GM23338 (cell line): Measurements from ENCODE around the gene ARMCX4. TPM values are rescaled to one million over a fixed set of nuclear protein-coding genes. Genes with fewer than 3 reads are reported as not detected.
"Not testable (repeated sequence)": the region's sequence is repeated elsewhere in the genome, so short reads cannot be mapped to it uniquely, and the experiment has no call there.

Experiments
- ATAC-seq: fragments of 200-7000 bp; cut with Tn5 transposase; 3 replicates; pipeline ENCODE4 v1.9.1; 2020
- DNase-seq: peaks from one replicate; pipeline ENCODE4 v3.0.0-alpha.2; 2015; ENCODE audit warnings: low spot score
- H2AFZ ChIP-seq: fragments of 200-600 bp; sonication (generic); 2 replicates; pipeline ENCODE4 v1.8.0; 2016; ENCODE audit warnings: antibody characterized with exemption, mild to moderate bottlenecking, moderate library complexity
- H3F3A ChIP-seq: fragments of 200-600 bp; sonication (generic); replicated peaks from 2 replicates; pipeline ENCODE4 v1.8.0; 2017; ENCODE audit warnings: antibody characterized with exemption, mixed run types, low read depth
- H3K27ac ChIP-seq: fragments of 200-600 bp; sonication (generic); 2 replicates; pipeline ENCODE4 v1.6.1; 2016; ENCODE audit warnings: low read depth
- H3K27me3 ChIP-seq: fragments of 200-600 bp; sonication (generic); 2 replicates; pipeline ENCODE4 v1.8.0; 2016; ENCODE audit warnings: mild to moderate bottlenecking, mixed run types, moderate library complexity; ENCODE audit not compliant: insufficient read depth
- H3K36me3 ChIP-seq: fragments of 200-600 bp; sonication (generic); 2 replicates; pipeline ENCODE4 v1.8.0; 2016; ENCODE audit warnings: mild to moderate bottlenecking; ENCODE audit not compliant: insufficient read depth
- H3K4me1 ChIP-seq: fragments of 200-600 bp; sonication (generic); 2 replicates; pipeline ENCODE4 v1.8.0; 2016; ENCODE audit warnings: mild to moderate bottlenecking, moderate library complexity; ENCODE audit not compliant: insufficient read depth
- H3K4me2 ChIP-seq: fragments of 200-600 bp; sonication (generic); 2 replicates; pipeline ENCODE4 v1.7.1; 2017; ENCODE audit warnings: mixed run types
- H3K4me3 ChIP-seq: fragments of 200-600 bp; sonication (generic); 2 replicates; pipeline ENCODE4 v1.6.1; 2016; ENCODE audit warnings: mixed run types
- H3K79me2 ChIP-seq: fragments of 200-600 bp; sonication (generic); replicated peaks from 2 replicates; pipeline ENCODE4 v1.8.0; 2017; ENCODE audit warnings: mild to moderate bottlenecking; ENCODE audit not compliant: insufficient read depth
- H3K9me2 ChIP-seq: fragments of 200-600 bp; sonication (generic); 2 replicates; pipeline ENCODE4 v1.8.0; 2017; ENCODE audit not compliant: insufficient read depth
- H4K20me1 ChIP-seq: fragments of 200-600 bp; sonication (generic); replicated peaks from 2 replicates; pipeline ENCODE4 v1.8.0; 2017; ENCODE audit warnings: mild to moderate bottlenecking; ENCODE audit not compliant: insufficient read depth
- H3K27ac Mint-ChIP-seq: 2 replicates; pipeline ENCODE4 v1.8.0; 2020; ENCODE audit warnings: inconsistent platforms, mild to moderate bottlenecking, moderate library complexity, mixed read lengths
- H3K27me3 Mint-ChIP-seq: 3 replicates; pipeline ENCODE4 v1.8.0; 2022; ENCODE audit warnings: low read depth, mild to moderate bottlenecking, moderate library complexity, mixed read lengths, inconsistent platforms; ENCODE audit not compliant: insufficient read depth, poor library complexity
- H3K36me3 Mint-ChIP-seq: 3 replicates; pipeline ENCODE4 v1.8.0; 2021; ENCODE audit warnings: low read depth, mild to moderate bottlenecking, inconsistent platforms, moderate library complexity, mixed read lengths
- H3K4me1 Mint-ChIP-seq: 3 replicates; pipeline ENCODE4 v1.8.0; 2020; ENCODE audit warnings: mild to moderate bottlenecking, inconsistent platforms, mixed read lengths
- H3K4me3 Mint-ChIP-seq: 3 replicates; pipeline ENCODE4 v1.8.0; 2021; ENCODE audit warnings: moderate library complexity, mild to moderate bottlenecking, inconsistent platforms, mixed read lengths
- H3K9me3 Mint-ChIP-seq: 3 replicates; pipeline ENCODE4 v1.8.0; 2020; ENCODE audit warnings: moderate library complexity, mild to moderate bottlenecking, inconsistent platforms, mixed read lengths
- CREB1 ChIP-seq: fragments of 250-450 bp; sonication (Bioruptor Pico); IDR thresholded peaks from 2 replicates; pipeline ENCODE4 v1.5.0; 2020; ENCODE audit warnings: low read depth, mild to moderate bottlenecking, moderate library complexity
- CTCF ChIP-seq, 2 experiments: fragments of 200-600 bp in 1 of 2; sonication (generic) in 1 of 2; conservative IDR thresholded peaks; 2 replicates each; pipeline versions ENCODE4 v1.5.1 to v1.6.1; 2016 to 2017; ENCODE audit warnings: antibody characterized with exemption in 2 of 2, low read depth in 2 of 2, mild to moderate bottlenecking in 2 of 2, moderate library complexity in 1 of 2
- ETS1 ChIP-seq: IDR thresholded peaks from 2 replicates; pipeline ENCODE4 v1.6.1; 2016; ENCODE audit warnings: antibody characterized with exemption
- EZH2 ChIP-seq: fragments of 200-600 bp; sonication (generic); IDR thresholded peaks from one replicate; pipeline ENCODE4 v1.8.0; 2017; ENCODE audit warnings: antibody characterized with exemption, mild to moderate bottlenecking, low read depth; ENCODE audit not compliant: unreplicated experiment
- EZH2phosphoT487 ChIP-seq: fragments of 200-600 bp; sonication (generic); IDR thresholded peaks from one replicate; pipeline ENCODE4 v1.8.1; 2018; ENCODE audit warnings: antibody characterized with exemption; ENCODE audit not compliant: unreplicated experiment
- JUNB ChIP-seq: IDR thresholded peaks from one replicate; pipeline ENCODE4 v1.6.1; 2016; ENCODE audit warnings: antibody characterized with exemption; ENCODE audit not compliant: unreplicated experiment
- NANOG ChIP-seq: IDR thresholded peaks from 2 replicates; pipeline ENCODE4 v1.6.1; 2016; ENCODE audit warnings: antibody characterized with exemption, borderline replicate concordance
- POLR2AphosphoS5 ChIP-seq: IDR thresholded peaks from 2 replicates; pipeline ENCODE4 v1.6.1; 2016; ENCODE audit warnings: antibody characterized with exemption, low read depth
- STAT1 ChIP-seq: IDR thresholded peaks from one replicate; pipeline ENCODE4 v1.6.1; 2016; ENCODE audit warnings: antibody characterized with exemption; ENCODE audit not compliant: unreplicated experiment
- ZNF114 ChIP-seq: fragments of 250-450 bp; sonication (Bioruptor Pico); IDR thresholded peaks from 2 replicates; pipeline ENCODE4 v1.5.0; 2020; ENCODE audit warnings: mild to moderate bottlenecking, moderate library complexity
- ZNF331 ChIP-seq: fragments of 250-450 bp; sonication (Bioruptor Pico); IDR thresholded peaks from 2 replicates; pipeline ENCODE4 v1.5.0; 2020; ENCODE audit warnings: low read depth, mild to moderate bottlenecking, moderate library complexity
- ZNF462 ChIP-seq: fragments of 250-450 bp; sonication (Bioruptor Pico); IDR thresholded peaks from 2 replicates; pipeline ENCODE4 v1.5.0; 2020; ENCODE audit warnings: mild to moderate bottlenecking, moderate library complexity
- polyA plus RNA-seq: library from polyadenylated mRNA; unstranded; fragments of >200 nt; fragmentation: Nextera tagmentation; extraction: Ambion mirVana; gene quantifications from 2 replicates; pipeline ENCODE4 v1.2.1, GENCODE V29; 2016
- total RNA-seq: library from RNA; depleted of rRNA; stranded (reverse); fragments of >200 nt; shearing (Covaris generic); gene quantifications from 2 replicates; pipeline ENCODE4 v1.2.3, GENCODE V29; 2014

The ARMCX4 gene
- total and polyA plus RNA-seq, 2 experiments from 2014 or later = 11.9 to 13.3 TPM

GRCh38 chrX:101493225-101493624, 8.0 kb downstream of the ARMCX4 start:
- Histone ChIP-seq H2AFZ (no peak overlapping the region), H3K27me3 (no peaks in the 10 kb centered on the region), H3K27ac (no peak overlapping the region), H3K4me2 (no peak overlapping the region), H3K9me2 (no peaks in the 10 kb centered on the region), H3F3A (no peaks in the 10 kb centered on the region), H3K79me2 (no peaks in the 10 kb centered on the region), H3K4me1 (no peaks in the 10 kb centered on the region), H3K36me3 (no peaks in the 10 kb centered on the region), H4K20me1 (no peaks in the 10 kb centered on the region), H3K4me3 (no peak overlapping the region)
- no peak overlapping the region for H3K4me3 Mint-ChIP-seq
- no peak overlapping the region for H3K27ac Mint-ChIP-seq
- ATAC-seq (no peak), DNase-seq (no peak)
- peaks cover 16% of the 10 kb centered on the region for H3K36me3 Mint-ChIP-seq
- peaks cover 4% of the 10 kb centered on the region for H3K27me3 Mint-ChIP-seq
- H3K9me3 Mint-ChIP-seq = no peaks in the 10 kb centered on the region
- H3K4me1 Mint-ChIP-seq = no peaks in the 10 kb centered on the region; the same call in 2 of the 3 replicates
- TF ChIP-seq ETS1 (no peak), JUNB (no peak), NANOG (no peak), CTCF (conservative IDR thresholded peaks at IDR 0.05; ENCODE audit: low read depth in 2 of 2) (no peak), ZNF331 (CRISPR knock-in tag) (no peak), POLR2AphosphoS5 (no peak), EZH2 (no peak), ZNF114 (CRISPR knock-in tag) (no peak), EZH2phosphoT487 (no peak), CREB1 (no peak), ZNF462 (no peak), STAT1 (no peak)

GRCh38 chrX:101502929-101503328, 17.7 kb downstream of the ARMCX4 start:
- not testable (repeated sequence) for H3K27ac Mint-ChIP-seq, H3K27me3 ChIP-seq, H3K27me3 Mint-ChIP-seq, H3K36me3 ChIP-seq, H3K4me3 Mint-ChIP-seq, H3K4me1 Mint-ChIP-seq, H3K4me3 ChIP-seq, H3K4me2 ChIP-seq, H3K79me2 ChIP-seq, ATAC-seq, DNase-seq, H3K9me3 Mint-ChIP-seq, H2AFZ ChIP-seq, H3F3A ChIP-seq, H3K4me1 ChIP-seq, H3K9me2 ChIP-seq, H4K20me1 ChIP-seq, H3K27ac ChIP-seq
- H3K36me3 Mint-ChIP-seq = peaks cover 39% of the 10 kb centered on the region; the same call in 2 of the 3 replicates
